Measurements from ENCODE around the gene CTNNA3.

DNA sequence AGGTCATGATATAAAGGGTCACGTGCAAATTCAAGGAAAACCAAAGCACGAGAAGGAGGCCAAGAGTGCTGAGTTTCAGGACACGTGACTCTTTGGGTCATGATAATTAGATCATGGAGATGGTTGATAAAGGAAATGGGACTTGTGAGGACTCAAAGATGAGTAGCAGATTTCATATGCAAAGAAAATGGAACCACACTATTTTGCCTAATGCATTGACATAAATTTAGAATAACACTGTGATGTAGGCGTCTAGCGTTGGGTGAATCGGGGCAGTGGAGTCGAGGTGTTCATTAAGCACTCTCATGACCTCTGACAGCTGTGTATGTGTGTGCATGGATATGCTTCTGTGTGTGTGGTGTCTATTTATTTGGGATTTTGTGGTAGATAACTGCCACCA lies 1795.7 kb downstream of the CTNNA3 start:
- TF ChIP-seq, protein P1, sequence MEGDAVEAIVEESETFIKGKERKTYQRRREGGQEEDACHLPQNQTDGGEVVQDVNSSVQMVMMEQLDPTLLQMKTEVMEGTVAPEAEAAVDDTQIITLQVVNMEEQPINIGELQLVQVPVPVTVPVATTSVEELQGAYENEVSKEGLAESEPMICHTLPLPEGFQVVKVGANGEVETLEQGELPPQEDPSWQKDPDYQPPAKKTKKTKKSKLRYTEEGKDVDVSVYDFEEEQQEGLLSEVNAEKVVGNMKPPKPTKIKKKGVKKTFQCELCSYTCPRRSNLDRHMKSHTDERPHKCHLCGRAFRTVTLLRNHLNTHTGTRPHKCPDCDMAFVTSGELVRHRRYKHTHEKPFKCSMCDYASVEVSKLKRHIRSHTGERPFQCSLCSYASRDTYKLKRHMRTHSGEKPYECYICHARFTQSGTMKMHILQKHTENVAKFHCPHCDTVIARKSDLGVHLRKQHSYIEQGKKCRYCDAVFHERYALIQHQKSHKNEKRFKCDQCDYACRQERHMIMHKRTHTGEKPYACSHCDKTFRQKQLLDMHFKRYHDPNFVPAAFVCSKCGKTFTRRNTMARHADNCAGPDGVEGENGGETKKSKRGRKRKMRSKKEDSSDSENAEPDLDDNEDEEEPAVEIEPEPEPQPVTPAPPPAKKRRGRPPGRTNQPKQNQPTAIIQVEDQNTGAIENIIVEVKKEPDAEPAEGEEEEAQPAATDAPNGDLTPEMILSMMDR (conservative IDR thresholded peaks at IDR 0.05 in 1 of 2, IDR thresholded peaks at IDR 0.05 in 1 of 2; ENCODE audit: extremely low read depth in 1 of 2, insufficient read depth in 1 of 2, low read depth in 1 of 2, low read length in 2 of 2) = no peak
- TF ChIP-seq EZH2 (IDR thresholded peaks at IDR 0.05; ENCODE audit: borderline replicate concordance, low read length) = no peak

Data from mammary epithelial cell (primary cell).